HG03175 (cell line): Measurements from ENCODE around the gene CRELD1.
A peak's percentile ranks its signal among the peaks of the same experiment; 100 is the strongest.
"Not testable (repeated sequence)": the region's sequence is repeated elsewhere in the genome, so short reads cannot be mapped to it uniquely, and the experiment has no call there.

ENCODE experiments used
- ATAC-seq: cut with Tn5 transposase; IDR thresholded peaks from one replicate; pipeline ENCODE4 v1.9.1; 2021; ENCODE audit warnings: mild to moderate bottlenecking, moderate library complexity; ENCODE audit not compliant: unreplicated experiment

CRELD1 gene

GRCh38 chr3:9932843-9933560, 632 bp upstream of the CRELD1 start:
- ATAC-seq: peak; percentile 67

GRCh38 chr3:9934235-9934621, 594 bp downstream of the CRELD1 start:
- ATAC-seq: peak; percentile 2

- no peak for ATAC-seq
Measured at GRCh38 chr3:9934993-9935392, 1.4 kb downstream of the CRELD1 start.

GRCh38 chr3:9935966-9936510, 2.4 kb downstream of the CRELD1 start:
- no peak for ATAC-seq

- ATAC-seq: no peak
Measured at GRCh38 chr3:9937486-9938238, 4.0 kb downstream of the CRELD1 start.

- no peak for ATAC-seq
Measured at GRCh38 chr3:9938966-9939365, 5.3 kb downstream of the CRELD1 start.

GRCh38 chr3:9939906-9940305, 6.3 kb downstream of the CRELD1 start:
- ATAC-seq: not testable (repeated sequence)

GRCh38 chr3:9940746-9941145, 7.1 kb downstream of the CRELD1 start:
- no peak for ATAC-seq

GRCh38 chr3:9942164-9942563, 8.5 kb downstream of the CRELD1 start:
- ATAC-seq: no peak

- no peak for ATAC-seq
Measured at GRCh38 chr3:9942934-9943690, 9.5 kb downstream of the CRELD1 start.

GRCh38 chr3:9944271-9944670, 10.6 kb downstream of the CRELD1 start:
- ATAC-seq: no peak

GRCh38 chr3:9945358-9945757, 11.7 kb downstream of the CRELD1 start:
- ATAC-seq: no peak

GRCh38 chr3:9946112-9947024, 12.7 kb downstream of the CRELD1 start:
- peak; percentile 72 for ATAC-seq

GRCh38 chr3:9947025-9947995, 13.7 kb downstream of the CRELD1 start:
- no peak for ATAC-seq

- ATAC-seq: no peak
Measured at GRCh38 chr3:9948586-9948985, 15.0 kb downstream of the CRELD1 start.

GRCh38 chr3:9949115-9949514, 15.5 kb downstream of the CRELD1 start:
- no peak for ATAC-seq

- ATAC-seq: no peak
Measured at GRCh38 chr3:9949626-9950025, 16.0 kb downstream of the CRELD1 start.

GRCh38 chr3:9951126-9951525, 17.5 kb downstream of the CRELD1 start:
- peak; percentile 10 for ATAC-seq

GRCh38 chr3:9951598-9951961, 17.9 kb downstream of the CRELD1 start:
- peak; percentile 11 for ATAC-seq
